Spleen (tissue), 7 donors: ENCODE measurements around the gene STEAP4.

ENCODE experiments used
- POLR2A ChIP-seq, 3 donors: fragments of 450-650 bp; IDR thresholded peaks; one replicate each; pipeline ENCODE4 v1.5.1; 2017; ENCODE audit warnings: antibody characterized with exemption in 3 of 3, mild to moderate bottlenecking in 1 of 3
- POLR2AphosphoS5 ChIP-seq, 3 donors: sonication (generic); formaldehyde crosslinking; IDR thresholded peaks; one replicate each; pipeline ENCODE4 v1.5.1; 2017; ENCODE audit warnings: antibody characterized with exemption in 3 of 3
- TF ChIP-seq, protein P1 (sequence below), 11 experiments: fragments of 200-600 bp in 7 of 11; fragments of 450-650 bp in 4 of 11; sonication (generic) in 4 of 11; IDR thresholded peaks in 8 of 11; conservative IDR thresholded peaks in 3 of 11; 1 replicate in 7 of 11; 2 replicates in 4 of 11; pipeline versions ENCODE4 v1.4.0 to v1.8.0; 2016 to 2021; ENCODE audit warnings: antibody characterized with exemption in 11 of 11, inconsistent platforms in 4 of 11, mild to moderate bottlenecking in 1 of 11
- donor health status: DM: no; HTN: no; CAD: no; lungs with moderate emphysema.
- donor health status: DM: no; HTN: no; CAD: no.
- donor health status: DM: no; HTN: no; CAD: no.

DNA sequence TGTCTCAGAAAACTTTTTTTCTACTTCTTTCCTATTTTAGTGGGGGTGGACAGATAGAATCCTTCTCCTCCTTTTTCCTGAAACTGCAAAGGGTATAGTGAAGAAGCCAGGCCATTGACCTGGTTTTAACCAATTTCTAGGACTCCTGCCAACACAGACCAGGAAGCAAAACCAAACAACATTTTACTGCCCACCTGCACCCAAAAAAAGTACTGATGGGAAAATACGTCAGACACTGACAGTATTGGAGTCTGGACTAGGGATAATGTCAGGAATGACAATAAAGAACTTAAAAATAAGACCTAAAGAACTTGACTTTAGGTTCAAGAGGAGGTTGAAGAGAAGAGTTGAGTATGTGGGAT, 5.0 kb upstream of the STEAP4 start:
- TF ChIP-seq, protein P1, sequence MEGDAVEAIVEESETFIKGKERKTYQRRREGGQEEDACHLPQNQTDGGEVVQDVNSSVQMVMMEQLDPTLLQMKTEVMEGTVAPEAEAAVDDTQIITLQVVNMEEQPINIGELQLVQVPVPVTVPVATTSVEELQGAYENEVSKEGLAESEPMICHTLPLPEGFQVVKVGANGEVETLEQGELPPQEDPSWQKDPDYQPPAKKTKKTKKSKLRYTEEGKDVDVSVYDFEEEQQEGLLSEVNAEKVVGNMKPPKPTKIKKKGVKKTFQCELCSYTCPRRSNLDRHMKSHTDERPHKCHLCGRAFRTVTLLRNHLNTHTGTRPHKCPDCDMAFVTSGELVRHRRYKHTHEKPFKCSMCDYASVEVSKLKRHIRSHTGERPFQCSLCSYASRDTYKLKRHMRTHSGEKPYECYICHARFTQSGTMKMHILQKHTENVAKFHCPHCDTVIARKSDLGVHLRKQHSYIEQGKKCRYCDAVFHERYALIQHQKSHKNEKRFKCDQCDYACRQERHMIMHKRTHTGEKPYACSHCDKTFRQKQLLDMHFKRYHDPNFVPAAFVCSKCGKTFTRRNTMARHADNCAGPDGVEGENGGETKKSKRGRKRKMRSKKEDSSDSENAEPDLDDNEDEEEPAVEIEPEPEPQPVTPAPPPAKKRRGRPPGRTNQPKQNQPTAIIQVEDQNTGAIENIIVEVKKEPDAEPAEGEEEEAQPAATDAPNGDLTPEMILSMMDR (IDR thresholded peaks at IDR 0.05 in 8 of 11, conservative IDR thresholded peaks at IDR 0.05 in 3 of 11): no peak
- no peak for TF ChIP-seq POLR2A (IDR thresholded peaks at IDR 0.05)
- TF ChIP-seq POLR2AphosphoS5 (IDR thresholded peaks at IDR 0.05): no peak
